K562 (cell line): ENCODE results near the gene ENTPD8. TPM values are rescaled to one million over a fixed set of nuclear protein-coding genes. Genes with fewer than 3 reads are reported as not detected.

Source experiments
- EWSR1 ChIP-seq: fragments of 450-650 bp; IDR thresholded peaks from 2 replicates; pipeline ENCODE4 v1.6.1; 2018; ENCODE audit warnings: borderline replicate concordance, mild to moderate bottlenecking, low read depth, moderate library complexity; ENCODE audit not compliant: partially characterized antibody
- FUS ChIP-seq: fragments of 200-400 bp; formaldehyde crosslinking; optimal IDR thresholded peaks from 2 replicates; pipeline ENCODE3; 2017; ENCODE audit warnings: low read depth, low read length
- LCOR ChIP-seq: sonication (generic); formaldehyde crosslinking; IDR thresholded peaks from 2 replicates; pipeline ENCODE4 v1.8.0; 2022; ENCODE audit warnings: mild to moderate bottlenecking, missing genetic modification reagents
- PHF20 ChIP-seq: fragments of 450-650 bp; IDR thresholded peaks from 2 replicates; pipeline ENCODE4 v1.6.1; 2018; ENCODE audit not compliant: partially characterized antibody
- POLR2AphosphoS2 ChIP-seq: IDR thresholded peaks from 2 replicates; pipeline ENCODE4 v1.6.1; 2012; ENCODE audit warnings: low read length, improper control_type of control experiment
- ZNF780A ChIP-seq: fragments of 250-450 bp; sonication (Bioruptor Pico); IDR thresholded peaks from 2 replicates; pipeline ENCODE4 v1.5.0; 2021; ENCODE audit warnings: mild to moderate bottlenecking
- polyA plus RNA-seq, 8 experiments: library from polyadenylated mRNA; depleted of rRNA in 4 of 8; stranded (reverse) in 5 of 8; unstranded in 3 of 8; fragments of >200 nt; fragmentation: Nextera tagmentation in 2 of 8; fragmentation: Illumina TruSeq in 1 of 8; extraction: Ambion mirVana in 2 of 8; extraction: Trizol in 1 of 8; gene quantifications; 2 replicates each; pipeline versions ENCODE4 v1.2.1 to v1.2.3, GENCODE V29; 2011 to 2014; ENCODE audit warnings: inconsistent platforms in 1 of 8, missing spikeins in 1 of 8
- total RNA-seq, 7 experiments: library from RNA; depleted of rRNA in 6 of 7; stranded (reverse); fragments of >200 nt in 6 of 7; fragmentation: Illumina TruSeq in 2 of 7; extraction: Trizol in 2 of 7; gene quantifications; 2 replicates each; pipeline versions ENCODE4 v1.2.1 to v1.2.3, GENCODE V29; 2011 to 2021; ENCODE audit warnings: low replicate concordance in 1 of 7
- TF ChIP-seq, protein P1 (sequence below): sonication (generic); formaldehyde crosslinking; IDR thresholded peaks from 2 replicates; pipeline ENCODE4 v1.8.0; 2023; ENCODE audit warnings: mild to moderate bottlenecking, missing genetic modification reagents
- TF ChIP-seq, protein P2 (sequence below): fragments of 250-450 bp; sonication (Bioruptor Pico); IDR thresholded peaks from 2 replicates; pipeline ENCODE4 v1.4.0; 2020; ENCODE audit warnings: borderline replicate concordance
- TF ChIP-seq, protein P3 (sequence below): fragments of 250-450 bp; sonication (Bioruptor Pico); IDR thresholded peaks from 2 replicates; pipeline ENCODE4 v1.5.1; 2021; ENCODE audit warnings: mild to moderate bottlenecking
- TF ChIP-seq, protein P4 (sequence below): fragments of 450-650 bp; formaldehyde crosslinking; IDR thresholded peaks from 2 replicates; pipeline ENCODE4 v1.4.0; 2020; ENCODE audit warnings: mild to moderate bottlenecking, moderate library complexity
- TF ChIP-seq, protein P5 (sequence below): fragments of 450-650 bp; conservative IDR thresholded peaks from 2 replicates; pipeline ENCODE4 v1.6.1; 2016; ENCODE audit warnings: missing genetic modification characterization, low read depth, mild to moderate bottlenecking, control low read depth, missing compliant biosample characterization
- TF ChIP-seq, protein P6 (sequence below), 2 experiments: fragments of 450-650 bp; IDR thresholded peaks; 2 replicates each; pipeline ENCODE4 v1.6.1; 2018; ENCODE audit warnings: mild to moderate bottlenecking in 2 of 2, low read depth in 1 of 2; ENCODE audit not compliant: partially characterized antibody in 2 of 2

The ENTPD8 gene
- total and polyA plus RNA-seq, 9 of the 15 experiments (the other 6 are each of a cell fraction or from before 2014, with no cell fraction given): 0.06 to 0.27 (median 0.19) TPM; not detected in 5

DNA sequence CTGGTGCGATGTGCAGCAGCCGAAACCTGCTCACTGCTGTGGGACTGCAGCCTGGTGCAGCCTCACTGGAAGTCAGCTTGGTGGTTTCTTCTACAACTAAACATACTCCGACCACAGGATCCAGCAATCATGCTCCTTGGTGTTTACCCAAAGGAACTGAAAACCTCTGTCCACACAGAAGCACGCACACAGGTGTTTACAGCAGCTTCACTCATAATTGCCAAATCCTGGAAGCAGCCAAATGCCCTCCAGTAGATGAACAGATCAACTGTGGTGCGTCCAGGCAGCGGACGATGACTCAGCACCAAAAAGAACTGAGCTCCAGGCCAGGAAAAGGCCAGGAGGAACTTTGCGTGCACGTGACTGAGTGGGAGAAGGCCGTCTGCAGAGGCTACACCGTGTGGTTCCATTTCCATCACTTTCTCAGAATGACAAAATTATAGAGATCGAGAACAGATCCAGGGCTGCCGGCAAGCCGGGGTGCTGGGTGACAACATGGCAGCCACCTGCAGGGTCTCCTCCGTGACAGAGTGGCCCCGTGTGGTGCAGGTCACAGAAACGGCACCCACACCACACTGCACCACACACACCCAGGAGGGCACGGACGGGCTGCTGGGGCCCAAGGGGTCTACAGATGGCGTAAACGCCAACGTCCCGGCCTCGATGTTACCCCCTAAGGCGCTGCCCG is 41.1 kb upstream of the ENTPD8 start (continued):
- TF ChIP-seq, protein P1, sequence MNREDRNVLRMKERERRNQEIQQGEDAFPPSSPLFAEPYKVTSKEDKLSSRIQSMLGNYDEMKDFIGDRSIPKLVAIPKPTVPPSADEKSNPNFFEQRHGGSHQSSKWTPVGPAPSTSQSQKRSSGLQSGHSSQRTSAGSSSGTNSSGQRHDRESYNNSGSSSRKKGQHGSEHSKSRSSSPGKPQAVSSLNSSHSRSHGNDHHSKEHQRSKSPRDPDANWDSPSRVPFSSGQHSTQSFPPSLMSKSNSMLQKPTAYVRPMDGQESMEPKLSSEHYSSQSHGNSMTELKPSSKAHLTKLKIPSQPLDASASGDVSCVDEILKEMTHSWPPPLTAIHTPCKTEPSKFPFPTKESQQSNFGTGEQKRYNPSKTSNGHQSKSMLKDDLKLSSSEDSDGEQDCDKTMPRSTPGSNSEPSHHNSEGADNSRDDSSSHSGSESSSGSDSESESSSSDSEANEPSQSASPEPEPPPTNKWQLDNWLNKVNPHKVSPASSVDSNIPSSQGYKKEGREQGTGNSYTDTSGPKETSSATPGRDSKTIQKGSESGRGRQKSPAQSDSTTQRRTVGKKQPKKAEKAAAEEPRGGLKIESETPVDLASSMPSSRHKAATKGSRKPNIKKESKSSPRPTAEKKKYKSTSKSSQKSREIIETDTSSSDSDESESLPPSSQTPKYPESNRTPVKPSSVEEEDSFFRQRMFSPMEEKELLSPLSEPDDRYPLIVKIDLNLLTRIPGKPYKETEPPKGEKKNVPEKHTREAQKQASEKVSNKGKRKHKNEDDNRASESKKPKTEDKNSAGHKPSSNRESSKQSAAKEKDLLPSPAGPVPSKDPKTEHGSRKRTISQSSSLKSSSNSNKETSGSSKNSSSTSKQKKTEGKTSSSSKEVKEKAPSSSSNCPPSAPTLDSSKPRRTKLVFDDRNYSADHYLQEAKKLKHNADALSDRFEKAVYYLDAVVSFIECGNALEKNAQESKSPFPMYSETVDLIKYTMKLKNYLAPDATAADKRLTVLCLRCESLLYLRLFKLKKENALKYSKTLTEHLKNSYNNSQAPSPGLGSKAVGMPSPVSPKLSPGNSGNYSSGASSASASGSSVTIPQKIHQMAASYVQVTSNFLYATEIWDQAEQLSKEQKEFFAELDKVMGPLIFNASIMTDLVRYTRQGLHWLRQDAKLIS: no peak
- TF ChIP-seq, protein P2, sequence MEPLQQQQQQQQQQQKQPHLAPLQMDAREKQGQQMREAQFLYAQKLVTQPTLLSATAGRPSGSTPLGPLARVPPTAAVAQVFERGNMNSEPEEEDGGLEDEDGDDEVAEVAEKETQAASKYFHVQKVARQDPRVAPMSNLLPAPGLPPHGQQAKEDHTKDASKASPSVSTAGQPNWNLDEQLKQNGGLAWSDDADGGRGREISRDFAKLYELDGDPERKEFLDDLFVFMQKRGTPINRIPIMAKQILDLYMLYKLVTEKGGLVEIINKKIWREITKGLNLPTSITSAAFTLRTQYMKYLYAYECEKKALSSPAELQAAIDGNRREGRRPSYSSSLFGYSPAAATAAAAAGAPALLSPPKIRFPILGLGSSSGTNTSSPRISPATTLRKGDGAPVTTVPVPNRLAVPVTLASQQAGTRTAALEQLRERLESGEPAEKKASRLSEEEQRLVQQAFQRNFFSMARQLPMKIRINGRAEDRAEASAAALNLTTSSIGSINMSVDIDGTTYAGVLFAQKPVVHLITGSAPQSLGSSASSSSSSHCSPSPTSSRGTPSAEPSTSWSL: no peak
- TF ChIP-seq LCOR (CRISPR knock-in tag) (no peak), EWSR1 (no peak), FUS (no peak), ZNF780A (CRISPR knock-in tag) (no peak), PHF20 (no peak), POLR2AphosphoS2 (no peak)
- TF ChIP-seq, protein P3, sequence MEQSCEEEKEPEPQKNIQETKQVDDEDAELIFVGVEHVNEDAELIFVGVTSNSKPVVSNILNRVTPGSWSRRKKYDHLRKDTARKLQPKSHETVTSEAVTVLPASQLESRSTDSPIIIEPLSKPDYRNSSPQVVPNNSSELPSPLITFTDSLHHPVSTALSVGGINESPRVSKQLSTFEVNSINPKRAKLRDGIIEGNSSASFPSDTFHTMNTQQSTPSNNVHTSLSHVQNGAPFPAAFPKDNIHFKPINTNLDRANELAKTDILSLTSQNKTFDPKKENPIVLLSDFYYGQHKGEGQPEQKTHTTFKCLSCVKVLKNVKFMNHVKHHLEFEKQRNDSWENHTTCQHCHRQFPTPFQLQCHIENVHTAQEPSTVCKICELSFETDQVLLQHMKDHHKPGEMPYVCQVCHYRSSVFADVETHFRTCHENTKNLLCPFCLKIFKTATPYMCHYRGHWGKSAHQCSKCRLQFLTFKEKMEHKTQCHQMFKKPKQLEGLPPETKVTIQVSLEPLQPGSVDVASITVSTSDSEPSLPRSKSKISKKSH (CRISPR knock-in tag): no peak
- TF ChIP-seq, protein P4, sequence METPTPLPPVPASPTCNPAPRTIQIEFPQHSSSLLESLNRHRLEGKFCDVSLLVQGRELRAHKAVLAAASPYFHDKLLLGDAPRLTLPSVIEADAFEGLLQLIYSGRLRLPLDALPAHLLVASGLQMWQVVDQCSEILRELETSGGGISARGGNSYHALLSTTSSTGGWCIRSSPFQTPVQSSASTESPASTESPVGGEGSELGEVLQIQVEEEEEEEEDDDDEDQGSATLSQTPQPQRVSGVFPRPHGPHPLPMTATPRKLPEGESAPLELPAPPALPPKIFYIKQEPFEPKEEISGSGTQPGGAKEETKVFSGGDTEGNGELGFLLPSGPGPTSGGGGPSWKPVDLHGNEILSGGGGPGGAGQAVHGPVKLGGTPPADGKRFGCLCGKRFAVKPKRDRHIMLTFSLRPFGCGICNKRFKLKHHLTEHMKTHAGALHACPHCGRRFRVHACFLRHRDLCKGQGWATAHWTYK (CRISPR knock-in tag): no peak
- TF ChIP-seq, protein P5, sequence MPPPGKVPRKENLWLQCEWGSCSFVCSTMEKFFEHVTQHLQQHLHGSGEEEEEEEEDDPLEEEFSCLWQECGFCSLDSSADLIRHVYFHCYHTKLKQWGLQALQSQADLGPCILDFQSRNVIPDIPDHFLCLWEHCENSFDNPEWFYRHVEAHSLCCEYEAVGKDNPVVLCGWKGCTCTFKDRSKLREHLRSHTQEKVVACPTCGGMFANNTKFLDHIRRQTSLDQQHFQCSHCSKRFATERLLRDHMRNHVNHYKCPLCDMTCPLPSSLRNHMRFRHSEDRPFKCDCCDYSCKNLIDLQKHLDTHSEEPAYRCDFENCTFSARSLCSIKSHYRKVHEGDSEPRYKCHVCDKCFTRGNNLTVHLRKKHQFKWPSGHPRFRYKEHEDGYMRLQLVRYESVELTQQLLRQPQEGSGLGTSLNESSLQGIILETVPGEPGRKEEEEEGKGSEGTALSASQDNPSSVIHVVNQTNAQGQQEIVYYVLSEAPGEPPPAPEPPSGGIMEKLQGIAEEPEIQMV: peak; percentile 69
- TF ChIP-seq, protein P6, sequence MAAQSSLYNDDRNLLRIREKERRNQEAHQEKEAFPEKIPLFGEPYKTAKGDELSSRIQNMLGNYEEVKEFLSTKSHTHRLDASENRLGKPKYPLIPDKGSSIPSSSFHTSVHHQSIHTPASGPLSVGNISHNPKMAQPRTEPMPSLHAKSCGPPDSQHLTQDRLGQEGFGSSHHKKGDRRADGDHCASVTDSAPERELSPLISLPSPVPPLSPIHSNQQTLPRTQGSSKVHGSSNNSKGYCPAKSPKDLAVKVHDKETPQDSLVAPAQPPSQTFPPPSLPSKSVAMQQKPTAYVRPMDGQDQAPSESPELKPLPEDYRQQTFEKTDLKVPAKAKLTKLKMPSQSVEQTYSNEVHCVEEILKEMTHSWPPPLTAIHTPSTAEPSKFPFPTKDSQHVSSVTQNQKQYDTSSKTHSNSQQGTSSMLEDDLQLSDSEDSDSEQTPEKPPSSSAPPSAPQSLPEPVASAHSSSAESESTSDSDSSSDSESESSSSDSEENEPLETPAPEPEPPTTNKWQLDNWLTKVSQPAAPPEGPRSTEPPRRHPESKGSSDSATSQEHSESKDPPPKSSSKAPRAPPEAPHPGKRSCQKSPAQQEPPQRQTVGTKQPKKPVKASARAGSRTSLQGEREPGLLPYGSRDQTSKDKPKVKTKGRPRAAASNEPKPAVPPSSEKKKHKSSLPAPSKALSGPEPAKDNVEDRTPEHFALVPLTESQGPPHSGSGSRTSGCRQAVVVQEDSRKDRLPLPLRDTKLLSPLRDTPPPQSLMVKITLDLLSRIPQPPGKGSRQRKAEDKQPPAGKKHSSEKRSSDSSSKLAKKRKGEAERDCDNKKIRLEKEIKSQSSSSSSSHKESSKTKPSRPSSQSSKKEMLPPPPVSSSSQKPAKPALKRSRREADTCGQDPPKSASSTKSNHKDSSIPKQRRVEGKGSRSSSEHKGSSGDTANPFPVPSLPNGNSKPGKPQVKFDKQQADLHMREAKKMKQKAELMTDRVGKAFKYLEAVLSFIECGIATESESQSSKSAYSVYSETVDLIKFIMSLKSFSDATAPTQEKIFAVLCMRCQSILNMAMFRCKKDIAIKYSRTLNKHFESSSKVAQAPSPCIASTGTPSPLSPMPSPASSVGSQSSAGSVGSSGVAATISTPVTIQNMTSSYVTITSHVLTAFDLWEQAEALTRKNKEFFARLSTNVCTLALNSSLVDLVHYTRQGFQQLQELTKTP (IDR thresholded peaks at IDR 0.05; ENCODE audit: low read depth in 1 of 2, partially characterized antibody in 2 of 2): no peak
